Erythroblast (primary cell): ENCODE measurements around the gene FAN1.
"Not testable (repeated sequence)": the region's sequence is repeated elsewhere in the genome, so short reads cannot be mapped to it uniquely, and the experiment has no call there.

Experiments used
- DNase-seq, 2 experiments: peaks; one replicate each; lab custom pipeline; 2025; lab: John Stamatoyannopoulos, UW
- GATA1 ChIP-seq: IDR thresholded peaks from 2 replicates; pipeline ENCODE4 v1.6.1; 2011; ENCODE audit warnings: low read depth, mild to moderate bottlenecking, control low read depth, low read length, moderate library complexity
- POLR2A ChIP-seq: IDR thresholded peaks from 2 replicates; pipeline ENCODE4 v1.6.1; 2011; ENCODE audit warnings: mild to moderate bottlenecking, low read length

Gene FAN1

GRCh38 chr15:30903497-30904187 is at the start of gene FAN1:
Gene FAN1, plus strand, starts transcription at chr15:30903915. Its CDS starts 749 bp downstream, at chr15:30904664.
- TF ChIP-seq POLR2A (peak; percentile 70), GATA1 (no peak)
- peak; percentile 88 to 89 for DNase-seq

GRCh38 chr15:30859091-30859874 is 44.4 kb upstream of the FAN1 start:
- no peak for DNase-seq
- no peak for TF ChIP-seq GATA1
- no peak for TF ChIP-seq POLR2A

- TF ChIP-seq GATA1 (no peak), POLR2A (no peak)
- DNase-seq = no peak
Observed at GRCh38 chr15:30865257-30865656, 38.5 kb upstream of the FAN1 start.

GRCh38 chr15:30870681-30871080 is 33.0 kb upstream of the FAN1 start:
- TF ChIP-seq GATA1 = no peak
- TF ChIP-seq POLR2A = no peak
- DNase-seq = no peak

GRCh38 chr15:30872341-30872748 is 31.4 kb upstream of the FAN1 start:
- no peak for DNase-seq
- no peak for TF ChIP-seq POLR2A
- no peak for TF ChIP-seq GATA1

- DNase-seq = peak; percentile 12 to 37
- TF ChIP-seq POLR2A (no peak), GATA1 (no peak)
Observed at GRCh38 chr15:30877070-30877469, 26.6 kb upstream of the FAN1 start.

- TF ChIP-seq GATA1 = no peak
- TF ChIP-seq POLR2A = no peak
- no peak for DNase-seq
Observed at GRCh38 chr15:30878515-30878914, 25.2 kb upstream of the FAN1 start.

- no peak for DNase-seq
- TF ChIP-seq POLR2A (no peak), GATA1 (no peak)
Observed at GRCh38 chr15:30882849-30883433, 20.8 kb upstream of the FAN1 start.

- DNase-seq = not testable (repeated sequence)
Observed at GRCh38 chr15:30883666-30884065, 20.0 kb upstream of the FAN1 start.

GRCh38 chr15:30885814-30886213 is 17.9 kb upstream of the FAN1 start:
- no peak for TF ChIP-seq GATA1
- no peak for TF ChIP-seq POLR2A
- DNase-seq = peak; percentile 5 to 28

- DNase-seq = no peak
Observed at GRCh38 chr15:30889196-30889595, 14.5 kb upstream of the FAN1 start.

GRCh38 chr15:30895461-30896210 is 8.1 kb upstream of the FAN1 start:
- TF ChIP-seq POLR2A = no peak
- TF ChIP-seq GATA1 = no peak
- no peak for DNase-seq

More at GRCh38 chr15:30889196-30889595, 14.5 kb upstream of the FAN1 start:
- TF ChIP-seq POLR2A = no peak
- no peak for TF ChIP-seq GATA1

- no peak for DNase-seq
- TF ChIP-seq POLR2A = no peak
- no peak for TF ChIP-seq GATA1
Observed at GRCh38 chr15:30896211-30896606, 7.5 kb upstream of the FAN1 start.

- TF ChIP-seq GATA1 (no peak), POLR2A (no peak)
- DNase-seq = no peak
Observed at GRCh38 chr15:30901889-30902288, 1.8 kb upstream of the FAN1 start.

GRCh38 chr15:30904812-30905211 is 1.1 kb downstream of the FAN1 start:
- TF ChIP-seq POLR2A (no peak), GATA1 (no peak)
- no peak for DNase-seq
